Measurements from ENCODE around the gene NDUFB6.

The NDUFB6 gene

GRCh38 chr9:32596096-32596865 lies 23.3 kb upstream of the NDUFB6 start:
- no peak overlapping the region for H3K4me2 ChIP-seq (ENCODE audit: low read depth, low read length)
- TF ChIP-seq CTCF (IDR thresholded peaks at IDR 0.05; ENCODE audit: low read length) (no peak), EZH2 (optimal IDR thresholded peaks at IDR 0.05; ENCODE audit: low read depth, low read length) (no peak), EZH2phosphoT487 (IDR thresholded peaks at IDR 0.05; ENCODE audit: low read length) (no peak)
- H3K79me2 ChIP-seq (ENCODE audit: low read length): no peaks in the 10 kb centered on the region
- no peak overlapping the region for H3K27ac ChIP-seq (ENCODE audit: low read length)
- no peaks in the 10 kb centered on the region for H3K27me3 ChIP-seq (replicated peaks; ENCODE audit: insufficient read depth, low read length)
- H4K20me1 ChIP-seq (ENCODE audit: insufficient read depth, low read length): no peaks in the 10 kb centered on the region
- no peak for DNase-seq
- no peak overlapping the region for H2AFZ ChIP-seq (ENCODE audit: low read length)
- no peak overlapping the region for H3K9ac ChIP-seq (ENCODE audit: low read length)
- H3F3A ChIP-seq (ENCODE audit: insufficient read depth, low read length): no peaks in the 10 kb centered on the region
- no peaks in the 10 kb centered on the region for H3K9me3 ChIP-seq (replicated peaks; ENCODE audit: insufficient read depth, low read length)
- no peaks in the 10 kb centered on the region for H3K36me3 ChIP-seq (replicated peaks; ENCODE audit: insufficient read depth, low read length)
- no peaks in the 10 kb centered on the region for H3K4me1 ChIP-seq (ENCODE audit: low read length)
- no peaks in the 10 kb centered on the region for H3K9me2 ChIP-seq (replicated peaks; ENCODE audit: insufficient read depth, low read length)
- H3K4me3 ChIP-seq (ENCODE audit: low read length): no peak overlapping the region

GRCh38 chr9:32590898-32591297 lies 17.9 kb upstream of the NDUFB6 start:
- Histone ChIP-seq H3K27ac (ENCODE audit: low read length) (no peak overlapping the region), H2AFZ (ENCODE audit: low read length) (no peak overlapping the region), H3K36me3 (replicated peaks; ENCODE audit: insufficient read depth, low read length) (no peaks in the 10 kb centered on the region), H3K79me2 (ENCODE audit: low read length) (no peaks in the 10 kb centered on the region), H4K20me1 (ENCODE audit: insufficient read depth, low read length) (no peaks in the 10 kb centered on the region), H3K9me3 (replicated peaks; ENCODE audit: insufficient read depth, low read length) (no peaks in the 10 kb centered on the region), H3K4me1 (ENCODE audit: low read length) (0 out of 2 replicates have a peak, but pooled peaks cover 6% of the 10 kb centered on the region), H3K4me2 (ENCODE audit: low read depth, low read length) (no peak overlapping the region), H3K27me3 (replicated peaks; ENCODE audit: insufficient read depth, low read length) (no peaks in the 10 kb centered on the region), H3K4me3 (ENCODE audit: low read length) (no peak overlapping the region), H3K9ac (ENCODE audit: low read length) (no peak overlapping the region), H3F3A (ENCODE audit: insufficient read depth, low read length) (peaks cover 3% of the 10 kb centered on the region; the same call in 1 of the 2 replicates), H3K9me2 (replicated peaks; ENCODE audit: insufficient read depth, low read length) (no peaks in the 10 kb centered on the region)
- TF ChIP-seq EZH2phosphoT487 (IDR thresholded peaks at IDR 0.05; ENCODE audit: low read length): no peak
- DNase-seq: no peak

DNA sequence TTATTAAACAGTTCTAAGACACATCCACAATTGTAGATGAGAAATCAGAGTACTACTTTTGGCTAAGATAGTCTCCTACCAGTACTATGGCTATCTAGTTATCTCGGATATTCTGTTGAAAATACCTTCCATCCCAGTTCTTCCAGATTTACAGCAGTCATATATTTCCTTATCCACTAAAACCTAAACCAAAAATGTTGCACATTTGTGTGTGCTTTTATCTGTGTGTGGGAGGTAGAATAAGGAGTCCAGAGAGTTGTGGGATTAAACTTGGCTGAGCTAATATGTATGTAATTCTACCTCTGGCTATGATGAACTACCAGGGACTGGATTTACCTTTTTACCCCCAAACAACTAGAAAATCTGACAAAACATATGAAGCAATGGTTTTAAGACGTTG lies 17.5 kb upstream of the NDUFB6 start:
- no peaks in the 10 kb centered on the region for H3K27me3 ChIP-seq (replicated peaks; ENCODE audit: insufficient read depth, low read length)
- no peak for DNase-seq
- no peak overlapping the region for H3K4me3 ChIP-seq (ENCODE audit: low read length)
- H3K9ac ChIP-seq (ENCODE audit: low read length): no peak overlapping the region
- no peak overlapping the region for H3K27ac ChIP-seq (ENCODE audit: low read length)
- TF ChIP-seq EZH2 (optimal IDR thresholded peaks at IDR 0.05; ENCODE audit: low read depth, low read length) (no peak), EZH2phosphoT487 (IDR thresholded peaks at IDR 0.05; ENCODE audit: low read length) (no peak), CTCF (IDR thresholded peaks at IDR 0.05; ENCODE audit: low read length) (no peak)
- no peaks in the 10 kb centered on the region for H4K20me1 ChIP-seq (ENCODE audit: insufficient read depth, low read length)
- no peaks in the 10 kb centered on the region for H3K79me2 ChIP-seq (ENCODE audit: low read length)
- no peaks in the 10 kb centered on the region for H3K9me2 ChIP-seq (replicated peaks; ENCODE audit: insufficient read depth, low read length)
- H3K4me1 ChIP-seq (ENCODE audit: low read length): 0 out of 2 replicates have a peak, but pooled peaks cover 6% of the 10 kb centered on the region
- peaks cover 3% of the 10 kb centered on the region; the same call in 1 of the 2 replicates for H3F3A ChIP-seq (ENCODE audit: insufficient read depth, low read length)
- H3K9me3 ChIP-seq (replicated peaks; ENCODE audit: insufficient read depth, low read length): no peaks in the 10 kb centered on the region
- H3K36me3 ChIP-seq (replicated peaks; ENCODE audit: insufficient read depth, low read length): no peaks in the 10 kb centered on the region
- no peak overlapping the region for H3K4me2 ChIP-seq (ENCODE audit: low read depth, low read length)
- H2AFZ ChIP-seq (ENCODE audit: low read length): no peak overlapping the region

All from MM.1S (cell line).